ENCODE measurements around the gene POP7.

GRCh38 chr7:100720279-100720670 lies 14.4 kb downstream of the POP7 start, which contains the start of gene EPO:
- TF ChIP-seq CTCF (conservative IDR thresholded peaks at IDR 0.05; ENCODE audit: low read depth, low read length): no peak
- TF ChIP-seq USF2 (IDR thresholded peaks at IDR 0.05; ENCODE audit: low read depth, low read length): no peak
- TF ChIP-seq RAD21 (IDR thresholded peaks at IDR 0.05; ENCODE audit: low read length): no peak
- TF ChIP-seq FOS (IDR thresholded peaks at IDR 0.05; ENCODE audit: low read depth, low read length): no peak
- TF ChIP-seq MAZ (IDR thresholded peaks at IDR 0.05; ENCODE audit: borderline replicate concordance, low read depth, low read length): no peak
- TF ChIP-seq POLR2A (IDR thresholded peaks at IDR 0.05; ENCODE audit: low read depth, low read length): no peak
- TF ChIP-seq SMC3 (IDR thresholded peaks at IDR 0.05; ENCODE audit: low read depth, low read length): no peak
- TF ChIP-seq CHD1 (IDR thresholded peaks at IDR 0.05; ENCODE audit: low read depth, low read length): no peak
- TF ChIP-seq MAFK (IDR thresholded peaks at IDR 0.05; ENCODE audit: low read depth, low read length): no peak
- no peak for TF ChIP-seq MXI1 (IDR thresholded peaks at IDR 0.05; ENCODE audit: borderline replicate concordance, low read depth, low read length)
- no peak for TF ChIP-seq ELK1 (IDR thresholded peaks at IDR 0.05; ENCODE audit: borderline replicate concordance, low read depth, low read length)

All from IMR-90 (cell line).